Gastrocnemius medialis (tissue), 4 donors: ENCODE measurements around the gene ZNF322. TPM values are rescaled to one million over a fixed set of nuclear protein-coding genes. Genes with fewer than 3 reads are reported as not detected.

Experiments
- ATAC-seq, 2 donors: fragments of 150-250 bp; one replicate each; pipeline ENCODE4 v1.9.1; 2016
- DNase-seq, 2 donors: peaks; one replicate each; pipeline ENCODE4 v3.0.0-alpha.2; 2019
- H3K27ac ChIP-seq, 4 donors: fragments of 200-600 bp; sonication (generic); 1 replicate in 1 of 4; 2 replicates in 3 of 4; pipeline ENCODE4 v1.5.1; 2016 to 2018; ENCODE audit warnings: mild to moderate bottlenecking in 2 of 4, moderate library complexity in 1 of 4
- H3K27me3 ChIP-seq, 3 donors: fragments of 200-600 bp; sonication (generic) in 2 of 3; 1 replicate in 1 of 3; 2 replicates in 2 of 3; pipeline versions ENCODE4 v1.5.1 to v1.6.0; 2016 to 2019; ENCODE audit warnings: mild to moderate bottlenecking in 1 of 3, moderate library complexity in 1 of 3
- H3K36me3 ChIP-seq, 2 donors: fragments of 200-600 bp; sonication (generic) in 1 of 2; one replicate each; pipeline ENCODE4 v1.5.1; 2017 to 2018
- H3K4me1 ChIP-seq, 2 donors: fragments of 200-600 bp; sonication (generic) in 1 of 2; one replicate each; pipeline ENCODE4 v1.5.1; 2016 to 2017; ENCODE audit warnings: mild to moderate bottlenecking in 2 of 2
- H3K4me3 ChIP-seq, 4 donors: fragments of 200-600 bp; sonication (generic) in 3 of 4; 1 replicate in 1 of 4; 2 replicates in 3 of 4; pipeline ENCODE4 v1.5.1; 2016 to 2019; ENCODE audit warnings: mild to moderate bottlenecking in 2 of 4
- H3K9me3 ChIP-seq, 3 donors: fragments of 200-600 bp; sonication (generic) in 2 of 3; 1 replicate in 1 of 3; 2 replicates in 2 of 3; pipeline ENCODE4 v1.5.1; 2016 to 2019
- POLR2A ChIP-seq, 2 donors: fragments of 450-650 bp; IDR thresholded peaks; one replicate each; pipeline ENCODE4 v1.6.1; 2017; ENCODE audit warnings: antibody characterized with exemption in 2 of 2, mild to moderate bottlenecking in 2 of 2, moderate library complexity in 2 of 2
- in situ Hi-C, 4 donors: fragments of 200-750 bp; cut with MboI; loops; one replicate each; pipeline versions ENCODE4 v1.15.0 to v1.8.0; 2017; ENCODE audit warnings: low sequenced_read_pairs in 4 of 4
- intact Hi-C: fragments of 100-400 bp; cut with DNase I; formaldehyde crosslinking; loops from one replicate; pipeline ENCODE4 v1.15.1; 2023; ENCODE audit warnings: low total_unique reads
- total RNA-seq, 4 donors: library from RNA; depleted of rRNA; stranded (reverse); fragments of >200 nt; gene quantifications; one replicate each; pipeline versions ENCODE4 v1.1.0 to v1.2.3, GENCODE V29; 2016
- TF ChIP-seq, protein P1 (sequence below), 5 experiments: fragments of 450-650 bp in 3 of 5; fragments of 200-600 bp in 2 of 5; sonication (generic) in 2 of 5; IDR thresholded peaks in 4 of 5; conservative IDR thresholded peaks in 1 of 5; 1 replicate in 4 of 5; 2 replicates in 1 of 5; pipeline ENCODE4 v1.5.1; 2016 to 2019; ENCODE audit warnings: antibody characterized with exemption in 5 of 5, mild to moderate bottlenecking in 3 of 5, moderate library complexity in 3 of 5

ZNF322 gene
- total RNA-seq, 4 donors from 2014 or later, result 5.1 to 10.8 (median 8.7) TPM

- H3K9me3 ChIP-seq, result no peaks in the 10 kb centered on the region
- H3K27me3 ChIP-seq, result peaks cover 0 to 2% (median 0%) of the 10 kb centered on the region in 3 donors
- no peaks in the 10 kb centered on the region for H3K36me3 ChIP-seq
- intact Hi-C loops, result no loop called here
- no peak overlapping the region for H3K27ac ChIP-seq
- in situ Hi-C loops, result no loop called here
- ATAC-seq (no peak), DNase-seq (no peak)
- H3K4me3 ChIP-seq, result no peak overlapping the region
- TF ChIP-seq, protein P1, sequence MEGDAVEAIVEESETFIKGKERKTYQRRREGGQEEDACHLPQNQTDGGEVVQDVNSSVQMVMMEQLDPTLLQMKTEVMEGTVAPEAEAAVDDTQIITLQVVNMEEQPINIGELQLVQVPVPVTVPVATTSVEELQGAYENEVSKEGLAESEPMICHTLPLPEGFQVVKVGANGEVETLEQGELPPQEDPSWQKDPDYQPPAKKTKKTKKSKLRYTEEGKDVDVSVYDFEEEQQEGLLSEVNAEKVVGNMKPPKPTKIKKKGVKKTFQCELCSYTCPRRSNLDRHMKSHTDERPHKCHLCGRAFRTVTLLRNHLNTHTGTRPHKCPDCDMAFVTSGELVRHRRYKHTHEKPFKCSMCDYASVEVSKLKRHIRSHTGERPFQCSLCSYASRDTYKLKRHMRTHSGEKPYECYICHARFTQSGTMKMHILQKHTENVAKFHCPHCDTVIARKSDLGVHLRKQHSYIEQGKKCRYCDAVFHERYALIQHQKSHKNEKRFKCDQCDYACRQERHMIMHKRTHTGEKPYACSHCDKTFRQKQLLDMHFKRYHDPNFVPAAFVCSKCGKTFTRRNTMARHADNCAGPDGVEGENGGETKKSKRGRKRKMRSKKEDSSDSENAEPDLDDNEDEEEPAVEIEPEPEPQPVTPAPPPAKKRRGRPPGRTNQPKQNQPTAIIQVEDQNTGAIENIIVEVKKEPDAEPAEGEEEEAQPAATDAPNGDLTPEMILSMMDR (IDR thresholded peaks at IDR 0.05 in 4 of 5, conservative IDR thresholded peaks at IDR 0.05 in 1 of 5), result no peak
- no peak for TF ChIP-seq POLR2A (IDR thresholded peaks at IDR 0.05)
- H3K4me1 ChIP-seq, result no peaks in the 10 kb centered on the region
These were observed 36.1 kb downstream of the ZNF322 start for GRCh38 chr6:26623339-26623859.

GRCh38 chr6:26613689-26614683, 45.6 kb downstream of the ZNF322 start:
- TF ChIP-seq, protein P1 (IDR thresholded peaks at IDR 0.05 in 4 of 5, conservative IDR thresholded peaks at IDR 0.05 in 1 of 5), result no peak
- no peak for TF ChIP-seq POLR2A (IDR thresholded peaks at IDR 0.05)
- DNase-seq (no peak), ATAC-seq (no peak)
- Histone ChIP-seq H3K36me3 (no peaks in the 10 kb centered on the region), H3K4me1 (peaks cover 0 to 10% of the 10 kb centered on the region in 2 donors), H3K27me3 (peaks cover 35 to 48% (median 47%) of the 10 kb centered on the region in 3 donors), H3K27ac (no peak overlapping the region), H3K4me3 (peak overlapping the region; percentile 14 to 43 (median 38)), H3K9me3 (no peaks in the 10 kb centered on the region)
- in situ Hi-C loops, result loop anchor here in 1 of 4 donors (10.0 kb wide), 1 partner anchor 471 kb away; no protein-coding TSS in a partner anchor
- intact Hi-C loops, result no loop called here

GRCh38 chr6:26613201-26613600, 46.3 kb downstream of the ZNF322 start:
- peaks cover 0 to 10% of the 10 kb centered on the region in 2 donors for H3K4me1 ChIP-seq
- no peak overlapping the region for H3K4me3 ChIP-seq
- TF ChIP-seq POLR2A (IDR thresholded peaks at IDR 0.05), result no peak
- TF ChIP-seq, protein P1 (IDR thresholded peaks at IDR 0.05 in 4 of 5, conservative IDR thresholded peaks at IDR 0.05 in 1 of 5), result no peak

GRCh38 chr6:26611599-26611998, 47.9 kb downstream of the ZNF322 start:
- peaks cover 0 to 10% of the 10 kb centered on the region in 2 donors for H3K4me1 ChIP-seq
- H3K9me3 ChIP-seq, result no peaks in the 10 kb centered on the region
- no peak overlapping the region for H3K27ac ChIP-seq
- H3K27me3 ChIP-seq, result peaks cover 35 to 44% (median 38%) of the 10 kb centered on the region in 3 donors
- in situ Hi-C loops, result loop anchor here in 1 of 4 donors (10.0 kb wide), 1 partner anchor 473 kb away; no protein-coding TSS in a partner anchor
- TF ChIP-seq, protein P1 (IDR thresholded peaks at IDR 0.05 in 4 of 5, conservative IDR thresholded peaks at IDR 0.05 in 1 of 5), result no peak
- TF ChIP-seq POLR2A (IDR thresholded peaks at IDR 0.05), result no peak
- intact Hi-C loops, result no loop called here
- H3K36me3 ChIP-seq, result no peaks in the 10 kb centered on the region
- ATAC-seq (no peak), DNase-seq (no peak)
- no peak overlapping the region for H3K4me3 ChIP-seq

More at GRCh38 chr6:26613201-26613600, 46.3 kb downstream of the ZNF322 start:
- intact Hi-C loops (no loop called here), in situ Hi-C loops (loop anchor here in 1 of 4 donors (10.0 kb wide), 1 partner anchor 472 kb away; no protein-coding TSS in a partner anchor)
- Histone ChIP-seq H3K27ac (no peak overlapping the region), H3K36me3 (no peaks in the 10 kb centered on the region), H3K9me3 (no peaks in the 10 kb centered on the region), H3K27me3 (peaks cover 35 to 47% (median 45%) of the 10 kb centered on the region in 3 donors)
- DNase-seq, result no peak
- ATAC-seq, result no peak
